HepG2 (cell line): Measurements from ENCODE around the gene TRPT1. TPM values are rescaled to one million over a fixed set of nuclear protein-coding genes. Genes with fewer than 3 reads are reported as not detected.
A peak's percentile ranks its signal among the peaks of the same experiment; 100 is the strongest.

Source experiments
- AGO1 ChIP-seq: fragments of 200-400 bp; formaldehyde crosslinking; IDR thresholded peaks from 2 replicates; pipeline ENCODE4 v1.6.1; 2017; ENCODE audit warnings: mild to moderate bottlenecking, low read depth, low read length, moderate library complexity; ENCODE audit not compliant: poor library complexity, severe bottlenecking
- CREB1 ChIP-seq, 2 experiments: fragments of 450-650 bp in 1 of 2; IDR thresholded peaks; 2 replicates each; pipeline ENCODE4 v1.6.1; 2016 to 2017; ENCODE audit warnings: control low read depth in 1 of 2, mild to moderate bottlenecking in 1 of 2, missing compliant biosample characterization in 1 of 2, missing genetic modification characterization in 1 of 2
- EHMT2 ChIP-seq: fragments of 200-600 bp; sonication (generic); IDR thresholded peaks from 2 replicates; pipeline ENCODE4 v1.7.0; 2017; ENCODE audit warnings: antibody characterized with exemption, low read depth, low read length, borderline replicate concordance
- HOXA5 ChIP-seq: sonication (generic); formaldehyde crosslinking; IDR thresholded peaks from 2 replicates; pipeline ENCODE4 v1.4.0; 2020; ENCODE audit warnings: missing genetic modification reagents
- IKZF5 ChIP-seq: IDR thresholded peaks from 2 replicates; pipeline ENCODE4 v1.6.1; 2018; ENCODE audit warnings: missing genetic modification reagents, mild to moderate bottlenecking, missing compliant biosample characterization
- KDM5B ChIP-seq: sonication (generic); formaldehyde crosslinking; IDR thresholded peaks from 2 replicates; pipeline ENCODE4 v1.4.0; 2020; ENCODE audit warnings: missing genetic modification reagents, mild to moderate bottlenecking, borderline replicate concordance
- KLF15 ChIP-seq: sonication (generic); formaldehyde crosslinking; IDR thresholded peaks from 2 replicates; pipeline ENCODE4 v1.8.1; 2023; ENCODE audit warnings: borderline replicate concordance, mild to moderate bottlenecking, inconsistent platforms, missing genetic modification reagents, mixed read lengths
- MEIS1 ChIP-seq: sonication (generic); formaldehyde crosslinking; IDR thresholded peaks from 2 replicates; pipeline ENCODE4 v1.9.0; 2021; ENCODE audit warnings: mild to moderate bottlenecking, missing genetic modification reagents, moderate library complexity, borderline replicate concordance
- NAIF1 ChIP-seq: sonication (generic); formaldehyde crosslinking; IDR thresholded peaks from 2 replicates; pipeline ENCODE4 v1.5.0; 2020; ENCODE audit warnings: mild to moderate bottlenecking, missing genetic modification reagents, borderline replicate concordance
- NCOA2 ChIP-seq: sonication (generic); formaldehyde crosslinking; IDR thresholded peaks from 2 replicates; pipeline ENCODE4 v1.8.0; 2022; ENCODE audit warnings: inconsistent platforms
- NFE2 ChIP-seq: sonication (generic); formaldehyde crosslinking; IDR thresholded peaks from 2 replicates; pipeline ENCODE4 v1.4.0; 2020; ENCODE audit warnings: missing genetic modification reagents
- PBX2 ChIP-seq: IDR thresholded peaks from 2 replicates; pipeline ENCODE4 v1.6.1; 2016; ENCODE audit warnings: control low read depth
- POGZ ChIP-seq: sonication (generic); formaldehyde crosslinking; IDR thresholded peaks from 2 replicates; pipeline ENCODE4 v1.4.0; 2020; ENCODE audit warnings: mild to moderate bottlenecking, missing genetic modification reagents
- PRMT3 ChIP-seq: sonication (generic); formaldehyde crosslinking; IDR thresholded peaks from 2 replicates; pipeline ENCODE4 v1.8.1; 2022; ENCODE audit warnings: low read depth, mild to moderate bottlenecking, moderate library complexity, missing genetic modification reagents, borderline replicate concordance
- SNAI1 ChIP-seq: sonication (generic); formaldehyde crosslinking; IDR thresholded peaks from 2 replicates; pipeline ENCODE4 v1.5.0; 2020; ENCODE audit warnings: mild to moderate bottlenecking, missing genetic modification reagents, borderline replicate concordance
- SSRP1 ChIP-seq: IDR thresholded peaks from 2 replicates; pipeline ENCODE4 v1.6.1; 2016; ENCODE audit warnings: control low read depth
- TBP ChIP-seq: sonication (generic); formaldehyde crosslinking; IDR thresholded peaks from 2 replicates; pipeline ENCODE4 v1.5.0; 2020; ENCODE audit warnings: missing genetic modification reagents
- XBP1 ChIP-seq: sonication (generic); formaldehyde crosslinking; IDR thresholded peaks from 2 replicates; pipeline ENCODE4 v1.5.0; 2020; ENCODE audit warnings: missing genetic modification reagents
- ZNF235 ChIP-seq: sonication (generic); formaldehyde crosslinking; IDR thresholded peaks from 2 replicates; pipeline ENCODE4 v1.8.1; 2023; ENCODE audit warnings: mild to moderate bottlenecking, missing genetic modification reagents, borderline replicate concordance
- ZNF251 ChIP-seq: sonication (generic); formaldehyde crosslinking; IDR thresholded peaks from 2 replicates; pipeline ENCODE4 v1.9.0; 2021; ENCODE audit warnings: mild to moderate bottlenecking, missing genetic modification reagents
- ZNF263 ChIP-seq: sonication (generic); formaldehyde crosslinking; IDR thresholded peaks from 2 replicates; pipeline ENCODE4 v1.4.0; 2020; ENCODE audit warnings: missing genetic modification reagents
- ZNF678 ChIP-seq: sonication (generic); formaldehyde crosslinking; IDR thresholded peaks from 2 replicates; pipeline ENCODE4 v1.4.0; 2020; ENCODE audit warnings: mild to moderate bottlenecking, missing genetic modification reagents
- ZNF746 ChIP-seq: sonication (generic); formaldehyde crosslinking; IDR thresholded peaks from 2 replicates; pipeline ENCODE4 v1.8.0; 2022; ENCODE audit warnings: mild to moderate bottlenecking, missing genetic modification reagents
- polyA plus RNA-seq, 8 experiments: library from polyadenylated mRNA; depleted of rRNA in 3 of 8; stranded (reverse) in 7 of 8; unstranded in 1 of 8; fragments of >200 nt; fragmentation: Illumina TruSeq in 4 of 8; extraction: Trizol in 4 of 8; gene quantifications; 2 replicates each; pipeline versions ENCODE4 v1.2.1 to v1.2.3, GENCODE V29; 2011 to 2016; ENCODE audit warnings: low read depth in 4 of 8, missing spikeins in 1 of 8, mixed read lengths in 1 of 8; ENCODE audit not compliant: insufficient read depth in 1 of 8
- total RNA-seq, 5 experiments: library from RNA; depleted of rRNA; stranded (reverse); fragments of >200 nt; fragmentation: Illumina TruSeq; extraction: Trizol; gene quantifications; 2 replicates each; pipeline ENCODE4 v1.2.3, GENCODE V29; 2016; ENCODE audit warnings: low read depth in 1 of 5
- TF ChIP-seq, protein P1 (sequence below): IDR thresholded peaks from 2 replicates; pipeline ENCODE4 v1.6.1; 2012; ENCODE audit warnings: low read depth, low read length, improper control_type of control experiment
- TF ChIP-seq, protein P2 (sequence below): sonication (generic); formaldehyde crosslinking; IDR thresholded peaks from 2 replicates; pipeline ENCODE4 v1.4.0; 2020; ENCODE audit warnings: mild to moderate bottlenecking, missing genetic modification reagents

The TRPT1 gene
- total and polyA plus RNA-seq, 2 of the 13 experiments (the other 11 are each of a cell fraction or from before 2014, with no cell fraction given), result 24.8 to 40.7 TPM

GRCh38 chr11:64185175-64185692 lies 40.8 kb downstream of the TRPT1 start (continued):
- TF ChIP-seq CREB1 (IDR thresholded peaks at IDR 0.05) (no peak), CREB1 (CRISPR knock-in tag; IDR thresholded peaks at IDR 0.05) (no peak), ZNF235 (CRISPR knock-in tag) (peak; percentile 80; the same call in 1 of the 2 replicates), HOXA5 (CRISPR knock-in tag) (peak; percentile 97), POGZ (CRISPR knock-in tag) (peak; percentile 46; the same call in 1 of the 2 replicates), MEIS1 (peak; percentile 94), KLF15 (CRISPR knock-in tag) (peak; percentile 95), PBX2 (CRISPR knock-in tag) (no peak), ZNF251 (CRISPR knock-in tag) (0 out of 2 replicates have a peak, but pooled peaks have one; percentile 86), IKZF5 (peak; percentile 72), KDM5B (CRISPR knock-in tag) (peak; percentile 94; the same call in 1 of the 2 replicates), ZNF678 (CRISPR knock-in tag) (peak; percentile 91), TBP (CRISPR knock-in tag) (no peak), ZNF746 (CRISPR knock-in tag) (peak; percentile 91), PRMT3 (no peak), AGO1 (peak; percentile 47), SSRP1 (CRISPR knock-in tag) (no peak), SNAI1 (CRISPR knock-in tag) (peak; percentile 79; the same call in 1 of the 2 replicates), XBP1 (CRISPR knock-in tag) (no peak; the same call in 1 of the 2 replicates), NFE2 (CRISPR knock-in tag) (0 out of 2 replicates have a peak, but pooled peaks have one; percentile 32), ZNF263 (peak; percentile 48; the same call in 1 of the 2 replicates), EHMT2 (no peak), NCOA2 (CRISPR knock-in tag) (0 out of 2 replicates have a peak, but pooled peaks have one; percentile 39), NAIF1 (CRISPR knock-in tag) (peak; percentile 89; the same call in 1 of the 2 replicates)
- TF ChIP-seq, protein P1, sequence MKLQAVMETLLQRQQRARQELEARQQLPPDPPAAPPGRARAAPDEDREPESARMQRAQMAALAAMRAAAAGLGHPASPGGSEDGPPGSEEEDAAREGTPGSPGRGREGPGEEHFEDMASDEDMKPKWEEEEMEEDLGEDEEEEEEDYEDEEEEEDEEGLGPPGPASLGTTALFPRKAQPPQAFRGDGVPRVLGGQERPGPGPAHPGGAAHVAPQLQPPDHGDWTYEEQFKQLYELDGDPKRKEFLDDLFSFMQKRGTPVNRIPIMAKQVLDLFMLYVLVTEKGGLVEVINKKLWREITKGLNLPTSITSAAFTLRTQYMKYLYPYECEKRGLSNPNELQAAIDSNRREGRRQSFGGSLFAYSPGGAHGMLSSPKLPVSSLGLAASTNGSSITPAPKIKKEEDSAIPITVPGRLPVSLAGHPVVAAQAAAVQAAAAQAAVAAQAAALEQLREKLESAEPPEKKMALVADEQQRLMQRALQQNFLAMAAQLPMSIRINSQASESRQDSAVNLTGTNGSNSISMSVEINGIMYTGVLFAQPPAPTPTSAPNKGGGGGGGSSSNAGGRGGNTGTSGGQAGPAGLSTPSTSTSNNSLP, result no peak
- TF ChIP-seq, protein P2, sequence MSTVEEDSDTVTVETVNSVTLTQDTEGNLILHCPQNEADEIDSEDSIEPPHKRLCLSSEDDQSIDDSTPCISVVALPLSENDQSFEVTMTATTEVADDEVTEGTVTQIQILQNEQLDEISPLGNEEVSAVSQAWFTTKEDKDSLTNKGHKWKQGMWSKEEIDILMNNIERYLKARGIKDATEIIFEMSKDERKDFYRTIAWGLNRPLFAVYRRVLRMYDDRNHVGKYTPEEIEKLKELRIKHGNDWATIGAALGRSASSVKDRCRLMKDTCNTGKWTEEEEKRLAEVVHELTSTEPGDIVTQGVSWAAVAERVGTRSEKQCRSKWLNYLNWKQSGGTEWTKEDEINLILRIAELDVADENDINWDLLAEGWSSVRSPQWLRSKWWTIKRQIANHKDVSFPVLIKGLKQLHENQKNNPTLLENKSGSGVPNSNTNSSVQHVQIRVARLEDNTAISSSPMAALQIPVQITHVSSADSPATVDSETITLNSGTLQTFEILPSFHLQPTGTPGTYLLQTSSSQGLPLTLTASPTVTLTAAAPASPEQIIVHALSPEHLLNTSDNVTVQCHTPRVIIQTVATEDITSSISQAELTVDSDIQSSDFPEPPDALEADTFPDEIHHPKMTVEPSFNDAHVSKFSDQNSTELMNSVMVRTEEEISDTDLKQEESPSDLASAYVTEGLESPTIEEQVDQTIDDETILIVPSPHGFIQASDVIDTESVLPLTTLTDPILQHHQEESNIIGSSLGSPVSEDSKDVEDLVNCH (CRISPR knock-in tag), result 0 out of 2 replicates have a peak, but pooled peaks have one; percentile 57
